OCI-LY7 (cell line): ENCODE results near the gene PRDM13. TPM values are rescaled to one million over a fixed set of nuclear protein-coding genes. Genes with fewer than 3 reads are reported as not detected.

Experiments
- BruUV-seq: library from RNA; stranded (reverse); fragments of 400-500 nt; replicated peaks from 2 replicates; lab custom pipeline; 2021; lab: Mats Ljungman, UMichigan
- CTCF ChIA-PET: fragments of 300-600 bp; sonication (Branson Sonifier 250); formaldehyde crosslinking; loops from one replicate; lab custom pipeline; 2022; ENCODE audit warnings: antibody characterized with exemption; ENCODE audit not compliant: unreplicated experiment; lab: Charles Lee
- POLR2A ChIA-PET: fragments of 300-600 bp; sonication (Branson Sonifier 250); formaldehyde crosslinking; loops from one replicate; lab custom pipeline; 2022; ENCODE audit warnings: antibody characterized with exemption; lab: Charles Lee
- DNase-seq: peaks from one replicate; pipeline ENCODE4 v3.0.0-alpha.2; 2015; ENCODE audit warnings: low spot score
- H2AFZ ChIP-seq: fragments of 200-600 bp; sonication (generic), shearing (Covaris generic); 2 replicates; pipeline ENCODE4 v1.6.1; 2014; ENCODE audit warnings: mild to moderate bottlenecking, antibody characterized with exemption, low read length, moderate library complexity
- H3K27ac ChIP-seq: fragments of 200-600 bp; sonication (generic); 2 replicates; pipeline ENCODE4 v1.5.1; 2014; ENCODE audit warnings: mixed run types, low read depth, mild to moderate bottlenecking, moderate library complexity, low read length, inconsistent platforms; ENCODE audit not compliant: poor library complexity, severe bottlenecking
- H3K36me3 ChIP-seq: fragments of 200-600 bp; sonication (generic); 2 replicates; pipeline ENCODE4 v1.6.1; 2014; ENCODE audit warnings: mild to moderate bottlenecking, antibody characterized with exemption, low read length, moderate library complexity, mixed read lengths; ENCODE audit not compliant: insufficient read depth
- H3K4me1 ChIP-seq: fragments of 200-600 bp; sonication (generic); 2 replicates; pipeline ENCODE4 v1.5.1; 2014; ENCODE audit warnings: mild to moderate bottlenecking, low read length; ENCODE audit not compliant: insufficient read depth, poor library complexity, severe bottlenecking
- H3K4me2 ChIP-seq: fragments of 200-600 bp; sonication (generic); 2 replicates; pipeline ENCODE4 v1.6.1; 2014; ENCODE audit warnings: mild to moderate bottlenecking, low read length
- H3K4me3 ChIP-seq: fragments of 200-600 bp; sonication (generic); 2 replicates; pipeline ENCODE4 v1.5.1; 2014; ENCODE audit warnings: mild to moderate bottlenecking, low read depth, low read length; ENCODE audit not compliant: poor library complexity, severe bottlenecking
- H3K79me2 ChIP-seq: fragments of 200-600 bp; sonication (generic); 2 replicates; pipeline ENCODE4 v1.6.1; 2016; ENCODE audit warnings: low read depth, mild to moderate bottlenecking, low read length, moderate library complexity, mixed read lengths; ENCODE audit not compliant: insufficient read depth
- H3K9me2 ChIP-seq: fragments of 200-600 bp; sonication (generic); 2 replicates; pipeline ENCODE4 v1.6.1; 2016; ENCODE audit warnings: mild to moderate bottlenecking, low read length, mixed read lengths; ENCODE audit not compliant: insufficient read depth
- H3K9me3 ChIP-seq: fragments of 200-600 bp; sonication (generic); 2 replicates; pipeline ENCODE4 v1.6.1; 2014; ENCODE audit warnings: mild to moderate bottlenecking, mixed run types, low read length, mixed read lengths
- H4K20me1 ChIP-seq: fragments of 200-600 bp; sonication (generic); 2 replicates; pipeline ENCODE4 v1.6.1; 2014; ENCODE audit warnings: mild to moderate bottlenecking, antibody characterized with exemption, low read length, moderate library complexity, mixed read lengths; ENCODE audit not compliant: insufficient read depth
- CTCF ChIP-seq: fragments of 200-600 bp; sonication (generic); conservative IDR thresholded peaks from 2 replicates; pipeline ENCODE4 v1.5.1; 2014; ENCODE audit warnings: mild to moderate bottlenecking, antibody characterized with exemption, low read length, moderate library complexity, mixed read lengths
- EZH2phosphoT487 ChIP-seq: fragments of 200-600 bp; sonication (generic); IDR thresholded peaks from 2 replicates; pipeline ENCODE4 v1.6.1; 2018; ENCODE audit warnings: low read depth, borderline replicate concordance, mild to moderate bottlenecking, mixed run types, antibody characterized with exemption, low read length, moderate library complexity, mixed read lengths
- intact Hi-C: fragments of 100-400 bp; cut with micrococcal nuclease; formaldehyde crosslinking; loops from one replicate; pipeline ENCODE4 v1.10.0; 2022; ENCODE audit not compliant: unreplicated experiment
- total RNA-seq, 2 experiments: library from RNA; depleted of rRNA in 1 of 2; stranded (reverse); fragments of >200 nt in 1 of 2; shearing (Covaris generic) in 1 of 2; gene quantifications; 2 replicates each; pipeline ENCODE4 v1.2.3, GENCODE V29; 2014 to 2022

Gene PRDM13
- total RNA-seq, 2 experiments from 2014 or later = 0.16 TPM; not detected in 1

- intact Hi-C loops = no loop called here
- no peak for DNase-seq
- ChIA-PET CTCF (no interaction called here), POLR2A (interaction anchor here (0.6 to 1.6 kb wide), 2 partner anchors 38 to 64 kb away, joined by 3 to 4 read pairs; no protein-coding TSS in a partner anchor)
- H3K9me2 ChIP-seq = no peaks in the 10 kb centered on the region
- no peak overlapping the region for H2AFZ ChIP-seq
- no peaks in the 10 kb centered on the region for H3K79me2 ChIP-seq
- BruUV-seq = no TSS peak
- no peak overlapping the region for H3K27ac ChIP-seq
- H3K4me1 ChIP-seq = no peaks in the 10 kb centered on the region
- H4K20me1 ChIP-seq = no peaks in the 10 kb centered on the region
- H3K4me2 ChIP-seq = no peak overlapping the region
- H3K9me3 ChIP-seq = no peaks in the 10 kb centered on the region
- TF ChIP-seq CTCF (no peak), EZH2phosphoT487 (no peak)
- H3K4me3 ChIP-seq = no peak overlapping the region
- no peaks in the 10 kb centered on the region for H3K36me3 ChIP-seq
Measured at GRCh38 chr6:99573980-99574617, 32.5 kb upstream of the PRDM13 start.

- Histone ChIP-seq H3K4me3 (no peak overlapping the region), H3K36me3 (no peaks in the 10 kb centered on the region), H3K9me2 (no peaks in the 10 kb centered on the region), H3K9me3 (no peaks in the 10 kb centered on the region), H3K79me2 (no peaks in the 10 kb centered on the region), H3K27ac (no peak overlapping the region), H2AFZ (no peak overlapping the region), H4K20me1 (no peaks in the 10 kb centered on the region), H3K4me2 (no peak overlapping the region), H3K4me1 (no peaks in the 10 kb centered on the region)
- no TSS peak for BruUV-seq
- ChIA-PET CTCF (no interaction called here), POLR2A (interaction anchor here (0.6 to 1.6 kb wide), 3 partner anchors 36 to 636 kb away, joined by 3 to 4 read pairs (median 3); no protein-coding TSS in a partner anchor)
- TF ChIP-seq CTCF = no peak
- TF ChIP-seq EZH2phosphoT487 = no peak
- intact Hi-C loops = no loop called here
- no peak for DNase-seq
Measured at GRCh38 chr6:99575544-99576227, 30.9 kb upstream of the PRDM13 start.

GRCh38 chr6:99579781-99580180 is 26.9 kb upstream of the PRDM13 start:
- Histone ChIP-seq H3K79me2 (no peaks in the 10 kb centered on the region), H3K4me2 (no peak overlapping the region), H3K4me3 (no peak overlapping the region), H3K27ac (no peak overlapping the region), H4K20me1 (no peaks in the 10 kb centered on the region), H3K4me1 (no peaks in the 10 kb centered on the region), H3K9me2 (no peaks in the 10 kb centered on the region), H3K36me3 (no peaks in the 10 kb centered on the region), H3K9me3 (no peaks in the 10 kb centered on the region), H2AFZ (no peak overlapping the region)
- POLR2A ChIA-PET = no interaction called here
- no TSS peak for BruUV-seq
- CTCF ChIA-PET = no interaction called here
- TF ChIP-seq CTCF (no peak), EZH2phosphoT487 (no peak)
- intact Hi-C loops = no loop called here
- no peak for DNase-seq
